ENCODE measurements around the gene ELMOD1. TPM values are rescaled to one million over a fixed set of nuclear protein-coding genes. Genes with fewer than 3 reads are reported as not detected.
"Not testable (repeated sequence)": the region's sequence is repeated elsewhere in the genome, so short reads cannot be mapped to it uniquely, and the experiment has no call there.

The ELMOD1 gene
- total RNA-seq, 1 experiment from 2014 or later, result not detected

DNA sequence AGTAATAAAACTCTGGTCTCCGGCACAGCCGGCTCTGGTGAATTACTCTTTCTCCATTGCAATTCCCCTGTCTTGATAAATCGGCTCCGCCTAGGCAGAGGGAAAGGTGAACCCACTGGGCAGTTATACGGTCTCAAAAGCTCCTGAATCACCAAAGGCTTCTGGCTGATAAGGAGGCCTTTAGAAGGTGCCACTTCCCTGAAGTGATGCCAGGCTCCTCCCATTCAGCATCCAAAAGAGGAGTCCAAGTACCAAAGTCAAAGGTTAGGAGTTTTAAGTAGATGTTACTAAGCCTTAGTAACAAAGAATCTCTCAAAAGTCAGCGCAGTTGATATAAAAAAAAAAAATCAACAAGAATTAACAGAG is 13.6 kb upstream of the ELMOD1 start:
- TF ChIP-seq, protein P1, sequence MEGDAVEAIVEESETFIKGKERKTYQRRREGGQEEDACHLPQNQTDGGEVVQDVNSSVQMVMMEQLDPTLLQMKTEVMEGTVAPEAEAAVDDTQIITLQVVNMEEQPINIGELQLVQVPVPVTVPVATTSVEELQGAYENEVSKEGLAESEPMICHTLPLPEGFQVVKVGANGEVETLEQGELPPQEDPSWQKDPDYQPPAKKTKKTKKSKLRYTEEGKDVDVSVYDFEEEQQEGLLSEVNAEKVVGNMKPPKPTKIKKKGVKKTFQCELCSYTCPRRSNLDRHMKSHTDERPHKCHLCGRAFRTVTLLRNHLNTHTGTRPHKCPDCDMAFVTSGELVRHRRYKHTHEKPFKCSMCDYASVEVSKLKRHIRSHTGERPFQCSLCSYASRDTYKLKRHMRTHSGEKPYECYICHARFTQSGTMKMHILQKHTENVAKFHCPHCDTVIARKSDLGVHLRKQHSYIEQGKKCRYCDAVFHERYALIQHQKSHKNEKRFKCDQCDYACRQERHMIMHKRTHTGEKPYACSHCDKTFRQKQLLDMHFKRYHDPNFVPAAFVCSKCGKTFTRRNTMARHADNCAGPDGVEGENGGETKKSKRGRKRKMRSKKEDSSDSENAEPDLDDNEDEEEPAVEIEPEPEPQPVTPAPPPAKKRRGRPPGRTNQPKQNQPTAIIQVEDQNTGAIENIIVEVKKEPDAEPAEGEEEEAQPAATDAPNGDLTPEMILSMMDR (IDR thresholded peaks at IDR 0.05; ENCODE audit: unreplicated experiment), result no peak
- no peaks in the 10 kb centered on the region for H3K4me1 Mint-ChIP-seq (ENCODE audit: insufficient read depth, unreplicated experiment)
- no peaks in the 10 kb centered on the region for H3K36me3 Mint-ChIP-seq (ENCODE audit: insufficient read depth, unreplicated experiment)
- no peak for DNase-seq (ENCODE audit: unreplicated experiment)
- H3K9me3 Mint-ChIP-seq (ENCODE audit: unreplicated experiment), result no peaks in the 10 kb centered on the region
- no peak overlapping the region for H3K27ac Mint-ChIP-seq (ENCODE audit: low read depth, unreplicated experiment)
- intact Hi-C loops (cut with micrococcal nuclease), result loop anchor here (5.0 kb wide), 1 partner anchor 320 kb away; no protein-coding TSS in a partner anchor
- peaks cover 4% of the 10 kb centered on the region for H3K27me3 Mint-ChIP-seq (ENCODE audit: insufficient read depth, unreplicated experiment)
- CTCF ChIA-PET, result interaction anchor here (0.6 to 6.3 kb wide), 25 partner anchors 8 to 378 kb away, joined by 3 to 114 read pairs (median 4); partner anchors contain the start of genes ALKBH8 and ELMOD1
- POLR2A ChIA-PET, result no interaction called here
- H3K4me3 Mint-ChIP-seq (ENCODE audit: unreplicated experiment), result no peak overlapping the region
- BruUV-seq (replicated peaks), result no TSS peak

DNA sequence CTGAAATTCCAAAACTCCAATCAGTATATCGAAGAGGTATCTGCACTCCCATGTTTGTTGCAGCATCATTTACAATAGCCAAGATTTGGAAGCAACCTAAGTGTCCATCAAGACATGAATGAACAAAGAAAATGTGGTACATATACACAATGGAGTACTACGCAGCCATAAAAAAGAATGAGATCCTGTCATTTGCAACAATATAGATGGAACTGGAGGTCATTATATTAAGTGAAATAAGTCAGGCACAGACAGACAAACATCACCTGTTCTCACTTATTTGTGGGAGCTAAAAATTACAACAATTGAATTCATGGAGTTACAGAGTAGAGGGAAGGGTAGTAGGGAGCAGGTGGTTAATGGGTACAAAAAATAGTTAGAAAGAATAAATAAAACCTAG is 11.8 kb upstream of the ELMOD1 start:
- H3K36me3 Mint-ChIP-seq (ENCODE audit: insufficient read depth, unreplicated experiment); DNase-seq (ENCODE audit: unreplicated experiment); H3K27me3 Mint-ChIP-seq (ENCODE audit: insufficient read depth, unreplicated experiment); H3K9me3 Mint-ChIP-seq (ENCODE audit: unreplicated experiment); H3K4me3 Mint-ChIP-seq (ENCODE audit: unreplicated experiment); H3K27ac Mint-ChIP-seq (ENCODE audit: low read depth, unreplicated experiment); H3K4me1 Mint-ChIP-seq (ENCODE audit: insufficient read depth, unreplicated experiment); POLR2A ChIA-PET; BruUV-seq (replicated peaks): not testable (repeated sequence)
- intact Hi-C loops (cut with micrococcal nuclease), result loop anchor here (5.0 kb wide), 1 partner anchor 318 kb away; no protein-coding TSS in a partner anchor
- CTCF ChIA-PET, result interaction anchor here (1.1 to 6.3 kb wide), 5 partner anchors 12 to 191 kb away, joined by 4 to 114 read pairs (median 8); no protein-coding TSS in a partner anchor

DNA sequence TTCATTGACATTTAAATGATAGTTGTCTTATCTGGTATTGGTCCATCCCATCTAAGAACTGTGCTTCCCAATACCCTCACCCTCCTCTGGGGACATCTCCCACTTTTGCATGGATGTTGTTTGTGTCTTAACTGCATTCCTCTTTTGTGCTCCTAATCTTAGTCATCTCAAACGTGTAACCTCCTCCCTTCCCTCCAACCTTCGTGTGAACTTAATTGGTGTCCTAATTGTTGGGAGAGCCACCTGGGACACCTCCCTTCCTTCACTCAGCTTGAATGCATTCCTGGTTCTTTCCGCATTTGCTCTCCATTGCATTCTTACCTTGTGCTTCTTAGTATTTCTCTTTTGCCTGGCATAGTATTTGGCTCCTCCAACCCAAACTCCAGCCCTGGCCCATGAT is 9.8 kb upstream of the ELMOD1 start:
- H3K4me1 Mint-ChIP-seq (ENCODE audit: insufficient read depth, unreplicated experiment), result no peaks in the 10 kb centered on the region
- POLR2A ChIA-PET, result no interaction called here
- intact Hi-C loops (cut with micrococcal nuclease), result no loop called here
- BruUV-seq (replicated peaks), result no TSS peak
- H3K4me3 Mint-ChIP-seq (ENCODE audit: unreplicated experiment), result no peak overlapping the region
- H3K27ac Mint-ChIP-seq (ENCODE audit: low read depth, unreplicated experiment), result no peak overlapping the region
- CTCF ChIA-PET, result no interaction called here
- TF ChIP-seq, protein P1 (IDR thresholded peaks at IDR 0.05; ENCODE audit: unreplicated experiment), result no peak
- no peaks in the 10 kb centered on the region for H3K27me3 Mint-ChIP-seq (ENCODE audit: insufficient read depth, unreplicated experiment)
- DNase-seq (ENCODE audit: unreplicated experiment), result no peak
- H3K9me3 Mint-ChIP-seq (ENCODE audit: unreplicated experiment), result no peaks in the 10 kb centered on the region
- no peaks in the 10 kb centered on the region for H3K36me3 Mint-ChIP-seq (ENCODE audit: insufficient read depth, unreplicated experiment)

DNA sequence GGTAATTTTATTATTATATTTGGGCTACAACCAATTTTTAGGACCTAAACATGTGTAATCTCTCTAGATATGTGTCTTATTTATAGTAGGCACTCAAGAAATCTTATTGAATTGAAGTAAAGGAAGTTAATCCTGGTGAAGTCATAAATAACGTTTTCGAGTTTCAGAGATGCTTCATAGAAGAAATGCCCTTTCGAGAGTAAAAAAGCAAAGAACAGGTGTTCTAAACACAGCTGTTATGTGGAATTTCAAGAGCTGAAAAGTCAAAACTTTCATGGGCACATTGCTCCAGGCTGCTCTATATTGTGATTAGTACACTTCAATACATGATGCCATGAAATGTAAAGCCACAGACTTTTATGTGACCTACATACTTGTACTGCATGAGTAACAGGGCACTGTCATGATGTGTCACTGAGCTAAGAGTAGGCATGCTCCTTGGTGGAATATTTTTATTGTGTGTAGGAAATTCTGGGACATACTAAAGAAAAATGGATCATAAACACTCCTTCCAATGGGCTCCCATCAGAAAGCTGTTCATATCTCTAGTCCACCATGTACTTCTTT is 7.2 kb upstream of the ELMOD1 start:
- H3K27ac Mint-ChIP-seq (ENCODE audit: low read depth, unreplicated experiment), result no peak overlapping the region
- POLR2A ChIA-PET, result no interaction called here
- no peaks in the 10 kb centered on the region for H3K9me3 Mint-ChIP-seq (ENCODE audit: unreplicated experiment)
- TF ChIP-seq, protein P1 (IDR thresholded peaks at IDR 0.05; ENCODE audit: unreplicated experiment), result no peak
- no TSS peak for BruUV-seq (replicated peaks)
- DNase-seq (ENCODE audit: unreplicated experiment), result no peak
- H3K27me3 Mint-ChIP-seq (ENCODE audit: insufficient read depth, unreplicated experiment), result peaks cover 8% of the 10 kb centered on the region
- H3K4me1 Mint-ChIP-seq (ENCODE audit: insufficient read depth, unreplicated experiment), result peaks cover 6% of the 10 kb centered on the region
- no peak overlapping the region for H3K4me3 Mint-ChIP-seq (ENCODE audit: unreplicated experiment)
- intact Hi-C loops (cut with micrococcal nuclease), result no loop called here
- H3K36me3 Mint-ChIP-seq (ENCODE audit: insufficient read depth, unreplicated experiment), result no peaks in the 10 kb centered on the region
- CTCF ChIA-PET, result interaction anchor here (0.6 to 1.5 kb wide), 3 partner anchors 8 to 105 kb away, joined by 3 to 4 read pairs (median 4); no protein-coding TSS in a partner anchor

Data from MCF 10A (cell line).